GM12874 (cell line): ENCODE measurements around the gene MPST.

Source experiments
- TF ChIP-seq, protein P1 (sequence below): IDR thresholded peaks from 2 replicates; pipeline ENCODE4 v1.5.1; 2011; ENCODE audit warnings: low read depth, mild to moderate bottlenecking, control low read depth, low read length, moderate library complexity; ENCODE audit not compliant: insufficient read depth

The MPST gene

DNA sequence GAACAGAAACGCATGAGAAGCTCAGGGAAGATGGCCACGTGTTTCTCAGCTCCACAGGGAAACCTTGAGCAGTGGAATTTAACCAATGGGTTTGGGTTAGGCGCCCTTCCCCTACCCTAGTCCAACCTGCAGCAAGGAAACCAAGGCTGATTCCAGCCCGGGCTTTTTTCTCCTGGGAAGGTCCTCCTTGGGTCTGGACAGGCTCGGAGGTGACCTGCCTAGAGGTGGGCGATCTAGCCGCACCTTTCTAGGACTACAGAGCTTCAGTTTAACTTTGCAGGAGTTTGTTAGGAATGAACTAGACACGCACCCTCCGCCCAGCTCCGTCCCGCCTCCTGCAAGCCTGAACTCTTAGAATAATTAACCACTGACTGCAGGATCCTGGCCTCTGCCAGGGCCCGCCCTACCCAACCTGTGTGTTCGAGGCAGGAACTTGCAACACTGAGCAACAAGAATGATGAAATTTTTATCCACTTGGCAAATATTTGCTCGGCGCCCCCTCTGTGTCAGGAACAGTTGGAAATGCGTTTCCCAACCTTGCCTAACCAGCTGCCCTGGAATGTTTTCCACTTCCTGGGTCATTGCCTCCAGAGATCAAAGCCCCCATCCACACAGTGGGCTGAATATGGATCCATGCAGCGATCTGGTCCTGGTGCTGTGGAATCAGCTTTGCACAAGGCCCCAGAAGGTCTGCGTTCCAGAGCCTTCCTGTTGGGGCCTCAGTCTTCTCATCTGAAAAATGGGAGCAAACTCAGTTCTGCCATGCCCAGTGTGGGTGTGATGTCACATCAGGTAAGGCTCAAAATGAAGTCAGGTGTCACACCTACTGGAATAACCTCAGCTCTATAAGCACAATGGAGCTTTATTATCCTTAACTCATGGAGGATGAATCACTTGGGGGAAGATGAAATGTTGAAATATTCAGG lies 13.3 kb downstream of the MPST start:
- TF ChIP-seq, protein P1, sequence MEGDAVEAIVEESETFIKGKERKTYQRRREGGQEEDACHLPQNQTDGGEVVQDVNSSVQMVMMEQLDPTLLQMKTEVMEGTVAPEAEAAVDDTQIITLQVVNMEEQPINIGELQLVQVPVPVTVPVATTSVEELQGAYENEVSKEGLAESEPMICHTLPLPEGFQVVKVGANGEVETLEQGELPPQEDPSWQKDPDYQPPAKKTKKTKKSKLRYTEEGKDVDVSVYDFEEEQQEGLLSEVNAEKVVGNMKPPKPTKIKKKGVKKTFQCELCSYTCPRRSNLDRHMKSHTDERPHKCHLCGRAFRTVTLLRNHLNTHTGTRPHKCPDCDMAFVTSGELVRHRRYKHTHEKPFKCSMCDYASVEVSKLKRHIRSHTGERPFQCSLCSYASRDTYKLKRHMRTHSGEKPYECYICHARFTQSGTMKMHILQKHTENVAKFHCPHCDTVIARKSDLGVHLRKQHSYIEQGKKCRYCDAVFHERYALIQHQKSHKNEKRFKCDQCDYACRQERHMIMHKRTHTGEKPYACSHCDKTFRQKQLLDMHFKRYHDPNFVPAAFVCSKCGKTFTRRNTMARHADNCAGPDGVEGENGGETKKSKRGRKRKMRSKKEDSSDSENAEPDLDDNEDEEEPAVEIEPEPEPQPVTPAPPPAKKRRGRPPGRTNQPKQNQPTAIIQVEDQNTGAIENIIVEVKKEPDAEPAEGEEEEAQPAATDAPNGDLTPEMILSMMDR = no peak

DNA sequence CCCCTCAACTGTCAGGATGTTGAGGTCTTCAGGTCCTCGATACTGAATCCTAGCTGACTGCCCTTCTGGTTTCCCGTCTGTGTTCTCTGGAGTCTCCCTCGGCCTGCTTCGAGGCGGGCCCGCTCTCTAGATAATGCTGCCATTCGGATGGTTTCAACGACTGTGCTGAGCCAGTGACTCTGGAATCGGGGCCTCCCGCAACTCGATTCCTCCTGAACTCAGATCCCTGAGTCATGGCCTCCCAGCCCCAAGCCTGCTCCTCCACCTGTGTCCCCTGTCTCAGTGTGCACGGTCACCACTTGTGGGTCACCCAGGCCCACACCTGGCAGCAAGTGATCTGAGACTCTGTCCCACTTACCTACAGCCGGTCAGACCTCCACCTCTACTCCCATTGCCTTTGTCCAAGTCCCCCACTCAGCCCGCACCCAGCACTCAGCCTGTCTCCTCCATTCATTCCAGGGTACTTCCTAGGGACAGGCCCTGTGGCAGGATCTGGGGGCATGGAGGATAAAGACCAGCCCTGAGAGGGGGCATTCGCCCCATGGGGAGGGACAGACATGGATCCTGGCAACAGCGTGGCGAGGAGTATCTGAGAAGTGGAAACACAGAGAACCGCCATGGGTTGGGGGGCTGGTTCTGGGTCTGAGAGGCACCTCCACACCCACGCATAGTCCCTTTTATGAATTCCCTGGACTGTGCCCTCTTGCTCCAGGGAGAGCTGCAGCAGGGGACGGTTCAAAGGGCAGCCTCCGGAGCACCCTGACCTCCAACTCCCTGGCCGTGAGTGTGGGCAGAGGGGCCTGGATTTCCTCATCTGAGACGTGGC lies 14.3 kb downstream of the MPST start:
- TF ChIP-seq, protein P1 = no peak

DNA sequence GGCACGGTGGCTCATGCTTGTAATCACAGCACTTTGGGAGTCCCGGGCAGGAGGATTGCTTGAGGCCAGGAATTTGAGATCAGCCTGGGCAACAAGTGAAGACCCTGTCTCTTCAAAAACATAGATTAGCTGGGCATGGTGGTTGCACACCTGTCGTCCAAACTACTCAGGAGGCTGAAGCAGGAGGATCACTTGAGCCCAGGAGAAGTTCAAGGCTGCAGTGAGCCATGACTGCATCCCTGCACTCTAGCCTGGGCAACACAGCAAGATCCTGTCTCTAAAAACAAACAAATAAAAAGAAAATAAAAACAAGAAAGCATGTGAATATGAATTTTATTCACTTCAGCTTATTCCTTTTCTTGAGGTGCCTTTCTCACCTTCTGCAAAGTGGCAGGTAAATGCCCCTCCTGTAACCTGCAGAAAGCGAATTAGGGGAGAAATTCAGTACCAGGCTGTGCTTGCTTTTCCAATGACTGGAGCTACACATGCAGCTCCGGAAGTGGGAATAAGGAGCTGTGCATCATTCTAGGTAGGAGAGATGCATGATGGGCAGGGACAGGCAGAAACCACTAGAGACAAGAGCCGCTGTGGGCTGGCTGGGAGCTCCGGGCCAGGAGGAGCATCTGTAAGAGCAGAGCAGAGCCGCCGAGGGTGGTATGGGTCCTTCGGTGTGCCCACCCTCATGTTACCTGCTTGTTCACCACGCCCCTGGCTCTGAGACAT lies 17.3 kb downstream of the MPST start:
- TF ChIP-seq, protein P1 = no peak

DNA sequence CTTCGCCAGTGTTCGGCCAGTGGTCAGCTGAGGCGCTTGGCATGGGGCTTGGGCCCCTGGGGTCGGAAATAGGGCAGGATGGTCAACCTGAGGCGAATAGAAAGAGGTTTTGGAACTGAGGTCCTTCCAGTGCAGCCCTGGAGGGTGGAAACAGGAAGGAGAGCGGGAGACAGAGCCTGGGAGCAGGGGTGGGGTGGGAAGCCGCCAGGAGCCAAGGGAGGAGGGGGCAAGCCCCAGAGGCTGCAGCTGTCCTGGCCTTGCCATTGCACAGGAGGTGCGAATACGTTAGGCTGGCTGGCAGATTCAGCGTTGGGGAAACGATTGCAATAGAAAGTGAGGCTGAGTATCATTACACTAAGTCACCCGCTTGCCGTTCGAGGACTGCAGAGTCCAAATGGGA lies 18.1 kb downstream of the MPST start:
- TF ChIP-seq, protein P1 = no peak

DNA sequence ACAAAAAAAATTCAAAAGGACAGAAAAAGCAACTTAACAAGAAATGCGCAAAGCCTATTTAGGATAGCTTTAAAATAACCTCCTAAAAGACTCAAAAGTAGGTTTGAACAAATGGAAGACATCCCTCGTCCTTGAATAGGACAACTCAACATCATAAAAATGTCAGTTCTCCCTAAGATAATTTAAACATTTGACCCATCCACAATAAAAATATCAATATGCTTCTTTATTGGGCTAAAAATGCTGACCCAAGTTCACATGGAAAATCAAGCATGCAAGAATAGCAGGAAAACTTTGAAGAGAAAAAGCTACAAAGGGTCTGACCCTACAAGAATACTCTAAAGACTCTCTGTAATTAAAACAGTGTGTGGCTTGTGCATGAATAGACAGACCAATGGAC lies 19.9 kb downstream of the MPST start:
- TF ChIP-seq, protein P1 = no peak

DNA sequence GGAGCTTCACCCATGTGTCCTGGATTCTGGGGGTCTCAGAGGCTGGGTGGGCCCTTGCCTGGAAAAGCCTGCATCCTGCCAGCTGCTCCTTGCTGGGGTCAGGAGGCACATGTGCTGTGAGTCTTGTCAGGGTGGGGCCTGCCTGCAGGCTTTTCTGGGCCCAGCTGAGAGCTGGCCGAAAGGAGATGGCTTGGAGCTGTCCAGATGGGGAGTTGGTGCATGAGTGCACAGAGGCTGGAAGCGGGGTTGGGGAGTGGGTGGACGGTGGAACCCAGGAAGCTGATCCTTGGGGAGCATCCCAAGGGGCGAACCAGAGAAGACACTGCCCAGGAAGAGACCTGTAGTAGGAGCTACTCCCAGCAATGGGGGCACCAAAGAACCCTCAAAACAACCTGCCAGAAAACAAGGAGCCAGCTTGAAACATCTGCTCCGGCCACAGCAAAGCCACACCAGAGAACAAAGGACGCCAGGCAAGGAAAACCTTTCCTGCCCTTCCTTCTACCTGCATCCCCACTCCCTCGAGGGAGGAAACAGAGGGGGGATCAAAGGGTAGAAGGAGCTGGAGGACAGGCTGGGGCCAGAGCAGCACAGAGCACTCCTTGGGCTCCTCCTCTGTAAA lies 23.8 kb downstream of the MPST start:
- TF ChIP-seq, protein P1 = no peak
